Liver (tissue), 3 donors: Measurements from ENCODE around the gene ST6GAL1.

Experiments used
- GABPA ChIP-seq, 2 donors: IDR thresholded peaks in 1 of 2; conservative IDR thresholded peaks in 1 of 2; 2 replicates each; pipeline ENCODE4 v1.6.1; 2016; ENCODE audit warnings: antibody characterized with exemption in 2 of 2, mild to moderate bottlenecking in 1 of 2, moderate library complexity in 1 of 2
- HNF4A ChIP-seq, 2 donors: conservative IDR thresholded peaks; 2 replicates each; pipeline ENCODE4 v1.6.1; 2016; ENCODE audit warnings: antibody characterized with exemption in 2 of 2, mild to moderate bottlenecking in 2 of 2
- JUND ChIP-seq, 2 donors: IDR thresholded peaks; 2 replicates each; pipeline ENCODE4 v1.6.1; 2016; ENCODE audit warnings: antibody characterized with exemption in 2 of 2
- RAD21 ChIP-seq, 2 donors: IDR thresholded peaks; 2 replicates each; pipeline ENCODE4 v1.6.1; 2016; ENCODE audit warnings: antibody characterized with exemption in 2 of 2, mild to moderate bottlenecking in 2 of 2
- TAF1 ChIP-seq: conservative IDR thresholded peaks from 2 replicates; pipeline ENCODE4 v1.6.1; 2016; ENCODE audit warnings: antibody characterized with exemption, mild to moderate bottlenecking
- YY1 ChIP-seq: IDR thresholded peaks from 2 replicates; pipeline ENCODE4 v1.6.1; 2016; ENCODE audit warnings: antibody characterized with exemption, mild to moderate bottlenecking
- TF ChIP-seq, protein P1 (sequence below): fragments of 150-350 bp; IDR thresholded peaks from 2 replicates; pipeline ENCODE4 v1.5.1; 2017; ENCODE audit warnings: improper control_type of control experiment, low read depth, low read length; ENCODE audit not compliant: missing input control
- TF ChIP-seq, protein P2 (sequence below): IDR thresholded peaks from 2 replicates; pipeline ENCODE4 v1.6.1; 2016; ENCODE audit warnings: antibody characterized with exemption, mild to moderate bottlenecking
- TF ChIP-seq, protein P3 (sequence below): IDR thresholded peaks from 2 replicates; pipeline ENCODE4 v1.6.1; 2016; ENCODE audit warnings: antibody characterized with exemption
- TF ChIP-seq, protein P4 (sequence below): IDR thresholded peaks from 2 replicates; pipeline ENCODE4 v1.6.1; 2016; ENCODE audit warnings: antibody characterized with exemption
- TF ChIP-seq, protein P5 (sequence below): IDR thresholded peaks from 2 replicates; pipeline ENCODE4 v1.6.1; 2016; ENCODE audit warnings: antibody characterized with exemption
- donor health status: healthy.
- donor health status: healthy.

DNA sequence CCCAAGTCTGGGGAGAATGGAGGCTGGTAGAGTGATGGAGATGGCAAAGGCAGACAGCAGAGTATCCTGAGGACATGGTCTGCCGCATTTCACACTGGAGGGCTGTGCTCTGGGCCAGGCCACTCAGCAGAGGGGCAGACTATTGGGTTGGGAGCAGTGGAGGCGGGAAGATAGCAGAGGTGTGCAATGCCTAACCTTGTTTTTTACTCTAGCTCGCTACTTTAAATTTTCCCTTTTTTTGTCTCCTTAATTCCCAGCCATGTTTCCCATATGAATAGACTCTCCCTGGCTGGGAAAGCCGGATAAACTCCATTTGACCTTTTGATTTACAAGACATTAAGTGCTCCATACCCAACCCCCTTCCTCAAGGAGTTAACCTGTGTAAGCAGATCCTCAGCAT, 33.5 kb upstream of the ST6GAL1 start:
- TF ChIP-seq, protein P1, sequence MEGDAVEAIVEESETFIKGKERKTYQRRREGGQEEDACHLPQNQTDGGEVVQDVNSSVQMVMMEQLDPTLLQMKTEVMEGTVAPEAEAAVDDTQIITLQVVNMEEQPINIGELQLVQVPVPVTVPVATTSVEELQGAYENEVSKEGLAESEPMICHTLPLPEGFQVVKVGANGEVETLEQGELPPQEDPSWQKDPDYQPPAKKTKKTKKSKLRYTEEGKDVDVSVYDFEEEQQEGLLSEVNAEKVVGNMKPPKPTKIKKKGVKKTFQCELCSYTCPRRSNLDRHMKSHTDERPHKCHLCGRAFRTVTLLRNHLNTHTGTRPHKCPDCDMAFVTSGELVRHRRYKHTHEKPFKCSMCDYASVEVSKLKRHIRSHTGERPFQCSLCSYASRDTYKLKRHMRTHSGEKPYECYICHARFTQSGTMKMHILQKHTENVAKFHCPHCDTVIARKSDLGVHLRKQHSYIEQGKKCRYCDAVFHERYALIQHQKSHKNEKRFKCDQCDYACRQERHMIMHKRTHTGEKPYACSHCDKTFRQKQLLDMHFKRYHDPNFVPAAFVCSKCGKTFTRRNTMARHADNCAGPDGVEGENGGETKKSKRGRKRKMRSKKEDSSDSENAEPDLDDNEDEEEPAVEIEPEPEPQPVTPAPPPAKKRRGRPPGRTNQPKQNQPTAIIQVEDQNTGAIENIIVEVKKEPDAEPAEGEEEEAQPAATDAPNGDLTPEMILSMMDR: no peak
- TF ChIP-seq, protein P2, sequence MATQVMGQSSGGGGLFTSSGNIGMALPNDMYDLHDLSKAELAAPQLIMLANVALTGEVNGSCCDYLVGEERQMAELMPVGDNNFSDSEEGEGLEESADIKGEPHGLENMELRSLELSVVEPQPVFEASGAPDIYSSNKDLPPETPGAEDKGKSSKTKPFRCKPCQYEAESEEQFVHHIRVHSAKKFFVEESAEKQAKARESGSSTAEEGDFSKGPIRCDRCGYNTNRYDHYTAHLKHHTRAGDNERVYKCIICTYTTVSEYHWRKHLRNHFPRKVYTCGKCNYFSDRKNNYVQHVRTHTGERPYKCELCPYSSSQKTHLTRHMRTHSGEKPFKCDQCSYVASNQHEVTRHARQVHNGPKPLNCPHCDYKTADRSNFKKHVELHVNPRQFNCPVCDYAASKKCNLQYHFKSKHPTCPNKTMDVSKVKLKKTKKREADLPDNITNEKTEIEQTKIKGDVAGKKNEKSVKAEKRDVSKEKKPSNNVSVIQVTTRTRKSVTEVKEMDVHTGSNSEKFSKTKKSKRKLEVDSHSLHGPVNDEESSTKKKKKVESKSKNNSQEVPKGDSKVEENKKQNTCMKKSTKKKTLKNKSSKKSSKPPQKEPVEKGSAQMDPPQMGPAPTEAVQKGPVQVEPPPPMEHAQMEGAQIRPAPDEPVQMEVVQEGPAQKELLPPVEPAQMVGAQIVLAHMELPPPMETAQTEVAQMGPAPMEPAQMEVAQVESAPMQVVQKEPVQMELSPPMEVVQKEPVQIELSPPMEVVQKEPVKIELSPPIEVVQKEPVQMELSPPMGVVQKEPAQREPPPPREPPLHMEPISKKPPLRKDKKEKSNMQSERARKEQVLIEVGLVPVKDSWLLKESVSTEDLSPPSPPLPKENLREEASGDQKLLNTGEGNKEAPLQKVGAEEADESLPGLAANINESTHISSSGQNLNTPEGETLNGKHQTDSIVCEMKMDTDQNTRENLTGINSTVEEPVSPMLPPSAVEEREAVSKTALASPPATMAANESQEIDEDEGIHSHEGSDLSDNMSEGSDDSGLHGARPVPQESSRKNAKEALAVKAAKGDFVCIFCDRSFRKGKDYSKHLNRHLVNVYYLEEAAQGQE: no peak
- TF ChIP-seq, protein P3, sequence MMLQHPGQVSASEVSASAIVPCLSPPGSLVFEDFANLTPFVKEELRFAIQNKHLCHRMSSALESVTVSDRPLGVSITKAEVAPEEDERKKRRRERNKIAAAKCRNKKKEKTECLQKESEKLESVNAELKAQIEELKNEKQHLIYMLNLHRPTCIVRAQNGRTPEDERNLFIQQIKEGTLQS: no peak
- TF ChIP-seq, protein P4, sequence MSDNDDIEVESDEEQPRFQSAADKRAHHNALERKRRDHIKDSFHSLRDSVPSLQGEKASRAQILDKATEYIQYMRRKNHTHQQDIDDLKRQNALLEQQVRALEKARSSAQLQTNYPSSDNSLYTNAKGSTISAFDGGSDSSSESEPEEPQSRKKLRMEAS: no peak
- TF ChIP-seq YY1 (no peak), HNF4A (conservative IDR thresholded peaks at IDR 0.05) (no peak), RAD21 (IDR thresholded peaks at IDR 0.05) (no peak), GABPA (IDR thresholded peaks at IDR 0.05 in 1 of 2, conservative IDR thresholded peaks at IDR 0.05 in 1 of 2) (no peak), JUND (IDR thresholded peaks at IDR 0.05) (no peak), TAF1 (no peak)
- TF ChIP-seq, protein P5, sequence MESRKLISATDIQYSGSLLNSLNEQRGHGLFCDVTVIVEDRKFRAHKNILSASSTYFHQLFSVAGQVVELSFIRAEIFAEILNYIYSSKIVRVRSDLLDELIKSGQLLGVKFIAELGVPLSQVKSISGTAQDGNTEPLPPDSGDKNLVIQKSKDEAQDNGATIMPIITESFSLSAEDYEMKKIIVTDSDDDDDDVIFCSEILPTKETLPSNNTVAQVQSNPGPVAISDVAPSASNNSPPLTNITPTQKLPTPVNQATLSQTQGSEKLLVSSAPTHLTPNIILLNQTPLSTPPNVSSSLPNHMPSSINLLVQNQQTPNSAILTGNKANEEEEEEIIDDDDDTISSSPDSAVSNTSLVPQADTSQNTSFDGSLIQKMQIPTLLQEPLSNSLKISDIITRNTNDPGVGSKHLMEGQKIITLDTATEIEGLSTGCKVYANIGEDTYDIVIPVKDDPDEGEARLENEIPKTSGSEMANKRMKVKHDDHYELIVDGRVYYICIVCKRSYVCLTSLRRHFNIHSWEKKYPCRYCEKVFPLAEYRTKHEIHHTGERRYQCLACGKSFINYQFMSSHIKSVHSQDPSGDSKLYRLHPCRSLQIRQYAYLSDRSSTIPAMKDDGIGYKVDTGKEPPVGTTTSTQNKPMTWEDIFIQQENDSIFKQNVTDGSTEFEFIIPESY: no peak
